ENCODE results near the gene AKAP9.

DNA sequence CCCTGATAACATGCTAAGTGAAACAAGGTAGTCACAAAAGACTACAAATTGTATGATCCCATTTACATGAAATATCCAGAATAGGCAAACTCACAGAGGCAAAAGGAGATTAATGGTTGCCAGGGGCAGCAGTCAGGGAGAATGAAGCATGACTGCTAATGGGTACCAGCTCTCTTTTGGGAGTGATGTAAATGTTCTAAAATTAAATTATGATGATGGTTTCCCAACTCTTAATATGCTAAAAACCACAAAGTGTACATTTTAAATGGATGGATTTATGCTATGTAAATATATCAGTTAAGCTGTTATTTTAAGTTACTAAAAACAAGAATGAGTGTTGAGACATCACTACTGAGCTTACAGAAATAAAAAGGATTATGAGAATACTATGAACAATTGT, 181.0 kb downstream of the AKAP9 start:
- TF ChIP-seq, protein P1, sequence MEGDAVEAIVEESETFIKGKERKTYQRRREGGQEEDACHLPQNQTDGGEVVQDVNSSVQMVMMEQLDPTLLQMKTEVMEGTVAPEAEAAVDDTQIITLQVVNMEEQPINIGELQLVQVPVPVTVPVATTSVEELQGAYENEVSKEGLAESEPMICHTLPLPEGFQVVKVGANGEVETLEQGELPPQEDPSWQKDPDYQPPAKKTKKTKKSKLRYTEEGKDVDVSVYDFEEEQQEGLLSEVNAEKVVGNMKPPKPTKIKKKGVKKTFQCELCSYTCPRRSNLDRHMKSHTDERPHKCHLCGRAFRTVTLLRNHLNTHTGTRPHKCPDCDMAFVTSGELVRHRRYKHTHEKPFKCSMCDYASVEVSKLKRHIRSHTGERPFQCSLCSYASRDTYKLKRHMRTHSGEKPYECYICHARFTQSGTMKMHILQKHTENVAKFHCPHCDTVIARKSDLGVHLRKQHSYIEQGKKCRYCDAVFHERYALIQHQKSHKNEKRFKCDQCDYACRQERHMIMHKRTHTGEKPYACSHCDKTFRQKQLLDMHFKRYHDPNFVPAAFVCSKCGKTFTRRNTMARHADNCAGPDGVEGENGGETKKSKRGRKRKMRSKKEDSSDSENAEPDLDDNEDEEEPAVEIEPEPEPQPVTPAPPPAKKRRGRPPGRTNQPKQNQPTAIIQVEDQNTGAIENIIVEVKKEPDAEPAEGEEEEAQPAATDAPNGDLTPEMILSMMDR (IDR thresholded peaks at IDR 0.05; ENCODE audit: low read depth, low read length, poor library complexity, severe bottlenecking), result no peak
- no peak for TF ChIP-seq EZH2phosphoT487 (IDR thresholded peaks at IDR 0.05; ENCODE audit: borderline replicate concordance, low read length)
